Stimulated activated CD8-positive, alpha-beta memory T cell treated with anti-CD3 and anti-CD28 coated beads, Interleukin-15, amount 100 ng/mL, for 24 hours (primary cell): ENCODE data around the gene FOXD2.
A peak's percentile ranks its signal among the peaks of the same experiment; 100 is the strongest.

Experiments
- DNase-seq: peaks from one replicate; pipeline ENCODE4 v3.0.0-alpha.2; 2020; ENCODE audit warnings: low read depth

Gene FOXD2

GRCh38 chr1:47417170-47418044, 20.4 kb upstream of the FOXD2 start:
- DNase-seq, result no peak

GRCh38 chr1:47418122-47418521, 19.7 kb upstream of the FOXD2 start:
- no peak for DNase-seq

GRCh38 chr1:47418681-47419325, 19.0 kb upstream of the FOXD2 start:
- DNase-seq, result no peak

- DNase-seq, result no peak
Measured at GRCh38 chr1:47420547-47420946, 17.3 kb upstream of the FOXD2 start.

- no peak for DNase-seq
Measured at GRCh38 chr1:47423872-47424271, 14.0 kb upstream of the FOXD2 start.

- no peak for DNase-seq
Measured at GRCh38 chr1:47424336-47424982, 13.4 kb upstream of the FOXD2 start.

GRCh38 chr1:47431534-47431933, 6.3 kb upstream of the FOXD2 start:
- DNase-seq, result no peak

- no peak for DNase-seq
Measured at GRCh38 chr1:47432071-47433036, 5.5 kb upstream of the FOXD2 start.

- DNase-seq, result no peak
Measured at GRCh38 chr1:47433037-47433421, 4.8 kb upstream of the FOXD2 start.

GRCh38 chr1:47433477-47434050, 4.3 kb upstream of the FOXD2 start:
- no peak for DNase-seq

GRCh38 chr1:47434051-47434842, 3.6 kb upstream of the FOXD2 start:
- DNase-seq, result no peak

GRCh38 chr1:47435506-47436303, 2.1 kb upstream of the FOXD2 start:
- no peak for DNase-seq

GRCh38 chr1:47436304-47436978, 1.4 kb upstream of the FOXD2 start:
- peak; percentile 45 for DNase-seq

GRCh38 chr1:47436979-47437446, 831 bp upstream of the FOXD2 start:
- no peak for DNase-seq

GRCh38 chr1:47438165-47439016, 547 bp downstream of the FOXD2 start:
- no peak for DNase-seq

GRCh38 chr1:47439017-47439818, 1.4 kb downstream of the FOXD2 start:
- no peak for DNase-seq
